ENCODE measurements around the gene GAMT.

- TF ChIP-seq SUZ12 (IDR thresholded peaks at IDR 0.05; ENCODE audit: extremely low read depth, insufficient read depth, insufficient read length), result no peak
- TF ChIP-seq ZNF274 (IDR thresholded peaks at IDR 0.05; ENCODE audit: low read depth, low read length), result no peak
- no peak for TF ChIP-seq YY1 (IDR thresholded peaks at IDR 0.05; ENCODE audit: insufficient read depth, insufficient read length)
These were observed 14.9 kb upstream of the GAMT start for GRCh38 chr19:1416014-1416841.

Data from NT2/D1 (cell line).